OCI-LY7 (cell line): ENCODE measurements around the gene DPEP3. TPM values are rescaled to one million over a fixed set of nuclear protein-coding genes. Genes with fewer than 3 reads are reported as not detected.

Source experiments
- BruUV-seq: library from RNA; stranded (reverse); fragments of 400-500 nt; replicated peaks from 2 replicates; lab custom pipeline; 2021; lab: Mats Ljungman, UMichigan
- CTCF ChIA-PET: fragments of 300-600 bp; sonication (Branson Sonifier 250); formaldehyde crosslinking; loops from one replicate; lab custom pipeline; 2022; ENCODE audit warnings: antibody characterized with exemption; ENCODE audit not compliant: unreplicated experiment; lab: Charles Lee
- POLR2A ChIA-PET: fragments of 300-600 bp; sonication (Branson Sonifier 250); formaldehyde crosslinking; loops from one replicate; lab custom pipeline; 2022; ENCODE audit warnings: antibody characterized with exemption; lab: Charles Lee
- DNase-seq: peaks from one replicate; pipeline ENCODE4 v3.0.0-alpha.2; 2015; ENCODE audit warnings: low spot score
- H2AFZ ChIP-seq: fragments of 200-600 bp; sonication (generic), shearing (Covaris generic); 2 replicates; pipeline ENCODE4 v1.6.1; 2014; ENCODE audit warnings: mild to moderate bottlenecking, antibody characterized with exemption, low read length, moderate library complexity
- H3K27ac ChIP-seq: fragments of 200-600 bp; sonication (generic); 2 replicates; pipeline ENCODE4 v1.5.1; 2014; ENCODE audit warnings: mixed run types, low read depth, mild to moderate bottlenecking, moderate library complexity, low read length, inconsistent platforms; ENCODE audit not compliant: poor library complexity, severe bottlenecking
- H3K36me3 ChIP-seq: fragments of 200-600 bp; sonication (generic); 2 replicates; pipeline ENCODE4 v1.6.1; 2014; ENCODE audit warnings: mild to moderate bottlenecking, antibody characterized with exemption, low read length, moderate library complexity, mixed read lengths; ENCODE audit not compliant: insufficient read depth
- H3K4me1 ChIP-seq: fragments of 200-600 bp; sonication (generic); 2 replicates; pipeline ENCODE4 v1.5.1; 2014; ENCODE audit warnings: mild to moderate bottlenecking, low read length; ENCODE audit not compliant: insufficient read depth, poor library complexity, severe bottlenecking
- H3K4me2 ChIP-seq: fragments of 200-600 bp; sonication (generic); 2 replicates; pipeline ENCODE4 v1.6.1; 2014; ENCODE audit warnings: mild to moderate bottlenecking, low read length
- H3K4me3 ChIP-seq: fragments of 200-600 bp; sonication (generic); 2 replicates; pipeline ENCODE4 v1.5.1; 2014; ENCODE audit warnings: mild to moderate bottlenecking, low read depth, low read length; ENCODE audit not compliant: poor library complexity, severe bottlenecking
- H3K79me2 ChIP-seq: fragments of 200-600 bp; sonication (generic); 2 replicates; pipeline ENCODE4 v1.6.1; 2016; ENCODE audit warnings: low read depth, mild to moderate bottlenecking, low read length, moderate library complexity, mixed read lengths; ENCODE audit not compliant: insufficient read depth
- H3K9me2 ChIP-seq: fragments of 200-600 bp; sonication (generic); 2 replicates; pipeline ENCODE4 v1.6.1; 2016; ENCODE audit warnings: mild to moderate bottlenecking, low read length, mixed read lengths; ENCODE audit not compliant: insufficient read depth
- H3K9me3 ChIP-seq: fragments of 200-600 bp; sonication (generic); 2 replicates; pipeline ENCODE4 v1.6.1; 2014; ENCODE audit warnings: mild to moderate bottlenecking, mixed run types, low read length, mixed read lengths
- H4K20me1 ChIP-seq: fragments of 200-600 bp; sonication (generic); 2 replicates; pipeline ENCODE4 v1.6.1; 2014; ENCODE audit warnings: mild to moderate bottlenecking, antibody characterized with exemption, low read length, moderate library complexity, mixed read lengths; ENCODE audit not compliant: insufficient read depth
- EZH2phosphoT487 ChIP-seq: fragments of 200-600 bp; sonication (generic); IDR thresholded peaks from 2 replicates; pipeline ENCODE4 v1.6.1; 2018; ENCODE audit warnings: low read depth, borderline replicate concordance, mild to moderate bottlenecking, mixed run types, antibody characterized with exemption, low read length, moderate library complexity, mixed read lengths
- intact Hi-C: fragments of 100-400 bp; cut with micrococcal nuclease; formaldehyde crosslinking; loops from one replicate; pipeline ENCODE4 v1.10.0; 2022; ENCODE audit not compliant: unreplicated experiment
- total RNA-seq, 2 experiments: library from RNA; depleted of rRNA in 1 of 2; stranded (reverse); fragments of >200 nt in 1 of 2; shearing (Covaris generic) in 1 of 2; gene quantifications; 2 replicates each; pipeline ENCODE4 v1.2.3, GENCODE V29; 2014 to 2022
- TF ChIP-seq, protein P1 (sequence below): fragments of 200-600 bp; sonication (generic); conservative IDR thresholded peaks from 2 replicates; pipeline ENCODE4 v1.5.1; 2014; ENCODE audit warnings: mild to moderate bottlenecking, antibody characterized with exemption, low read length, moderate library complexity, mixed read lengths

Gene DPEP3
- total RNA-seq, 2 experiments from 2014 or later: not detected

DNA sequence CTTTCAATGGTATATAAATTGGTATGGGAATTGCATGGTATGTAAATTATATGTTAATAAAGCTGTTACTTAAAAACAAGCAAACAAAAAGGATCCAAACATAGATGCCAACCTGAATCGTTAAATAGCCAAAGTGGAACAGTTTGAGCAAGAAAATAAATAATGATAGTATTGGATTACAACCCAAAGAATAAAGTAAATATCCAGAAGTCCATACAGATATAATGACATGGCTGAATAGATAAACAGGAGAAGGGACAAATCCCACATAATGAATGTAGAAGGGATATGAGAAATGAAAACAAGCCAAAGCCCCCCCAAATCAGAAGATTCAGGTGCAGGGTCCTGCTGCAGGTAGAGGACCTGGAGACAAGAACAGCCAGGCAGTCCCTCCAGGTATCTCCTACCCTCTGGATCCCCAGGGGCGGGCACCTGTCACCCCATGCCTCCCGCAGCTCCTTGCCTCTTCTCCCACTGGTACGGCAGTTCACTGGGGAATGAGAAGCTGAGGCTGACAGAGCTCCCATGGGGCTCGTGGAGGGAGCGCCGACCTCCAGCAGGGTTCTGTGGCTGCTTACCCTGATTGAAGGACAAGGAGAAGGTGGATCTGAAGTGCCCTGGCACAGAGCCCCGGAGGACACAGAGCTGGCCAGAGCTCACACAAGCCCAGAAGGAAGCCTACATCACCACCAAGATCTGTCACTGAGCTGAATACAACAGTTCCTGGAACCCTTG is 26.5 kb downstream of the DPEP3 start:
- intact Hi-C loops: no loop called here
- Histone ChIP-seq H3K4me1 (no peaks in the 10 kb centered on the region), H3K79me2 (no peaks in the 10 kb centered on the region), H3K9me3 (no peaks in the 10 kb centered on the region), H3K27ac (no peak overlapping the region), H2AFZ (no peak overlapping the region), H3K9me2 (no peaks in the 10 kb centered on the region), H3K4me2 (no peak overlapping the region), H3K4me3 (no peak overlapping the region), H3K36me3 (no peaks in the 10 kb centered on the region), H4K20me1 (no peaks in the 10 kb centered on the region)
- no peak for DNase-seq
- CTCF ChIA-PET: no interaction called here
- TF ChIP-seq, protein P1, sequence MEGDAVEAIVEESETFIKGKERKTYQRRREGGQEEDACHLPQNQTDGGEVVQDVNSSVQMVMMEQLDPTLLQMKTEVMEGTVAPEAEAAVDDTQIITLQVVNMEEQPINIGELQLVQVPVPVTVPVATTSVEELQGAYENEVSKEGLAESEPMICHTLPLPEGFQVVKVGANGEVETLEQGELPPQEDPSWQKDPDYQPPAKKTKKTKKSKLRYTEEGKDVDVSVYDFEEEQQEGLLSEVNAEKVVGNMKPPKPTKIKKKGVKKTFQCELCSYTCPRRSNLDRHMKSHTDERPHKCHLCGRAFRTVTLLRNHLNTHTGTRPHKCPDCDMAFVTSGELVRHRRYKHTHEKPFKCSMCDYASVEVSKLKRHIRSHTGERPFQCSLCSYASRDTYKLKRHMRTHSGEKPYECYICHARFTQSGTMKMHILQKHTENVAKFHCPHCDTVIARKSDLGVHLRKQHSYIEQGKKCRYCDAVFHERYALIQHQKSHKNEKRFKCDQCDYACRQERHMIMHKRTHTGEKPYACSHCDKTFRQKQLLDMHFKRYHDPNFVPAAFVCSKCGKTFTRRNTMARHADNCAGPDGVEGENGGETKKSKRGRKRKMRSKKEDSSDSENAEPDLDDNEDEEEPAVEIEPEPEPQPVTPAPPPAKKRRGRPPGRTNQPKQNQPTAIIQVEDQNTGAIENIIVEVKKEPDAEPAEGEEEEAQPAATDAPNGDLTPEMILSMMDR: no peak
- no peak for TF ChIP-seq EZH2phosphoT487
- POLR2A ChIA-PET: no interaction called here
- no TSS peak for BruUV-seq

DNA sequence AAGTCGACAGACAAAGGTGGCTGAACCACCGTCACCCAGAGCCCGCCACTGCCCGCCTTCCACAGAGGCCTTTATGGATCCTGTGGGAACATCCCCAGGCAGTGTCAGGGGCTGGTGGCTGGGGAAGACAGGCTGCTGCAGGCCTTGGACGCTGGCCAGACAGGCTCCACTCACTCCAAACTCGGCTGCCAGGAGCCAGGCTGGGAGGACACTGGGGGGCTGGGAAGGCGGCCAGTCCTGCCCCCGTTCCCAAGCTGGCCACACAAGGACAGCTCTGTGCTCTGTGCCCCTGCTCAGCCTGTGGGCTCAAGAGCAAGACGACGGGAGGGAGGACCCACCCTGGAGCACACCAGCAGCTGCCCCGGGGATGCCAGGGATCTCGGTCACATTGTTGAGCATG is 28.8 kb downstream of the DPEP3 start:
- H3K79me2 ChIP-seq: no peaks in the 10 kb centered on the region
- H3K4me2 ChIP-seq: no peak overlapping the region
- TF ChIP-seq, protein P1: no peak
- no peak for TF ChIP-seq EZH2phosphoT487
- BruUV-seq: no TSS peak
- H3K27ac ChIP-seq: no peak overlapping the region
- intact Hi-C loops: no loop called here
- CTCF ChIA-PET: no interaction called here
- H4K20me1 ChIP-seq: no peaks in the 10 kb centered on the region
- no peak overlapping the region for H3K4me3 ChIP-seq
- no peak for DNase-seq
- no peaks in the 10 kb centered on the region for H3K36me3 ChIP-seq
- POLR2A ChIA-PET: no interaction called here
- no peaks in the 10 kb centered on the region for H3K4me1 ChIP-seq
- no peak overlapping the region for H2AFZ ChIP-seq
- no peaks in the 10 kb centered on the region for H3K9me2 ChIP-seq
- no peaks in the 10 kb centered on the region for H3K9me3 ChIP-seq

DNA sequence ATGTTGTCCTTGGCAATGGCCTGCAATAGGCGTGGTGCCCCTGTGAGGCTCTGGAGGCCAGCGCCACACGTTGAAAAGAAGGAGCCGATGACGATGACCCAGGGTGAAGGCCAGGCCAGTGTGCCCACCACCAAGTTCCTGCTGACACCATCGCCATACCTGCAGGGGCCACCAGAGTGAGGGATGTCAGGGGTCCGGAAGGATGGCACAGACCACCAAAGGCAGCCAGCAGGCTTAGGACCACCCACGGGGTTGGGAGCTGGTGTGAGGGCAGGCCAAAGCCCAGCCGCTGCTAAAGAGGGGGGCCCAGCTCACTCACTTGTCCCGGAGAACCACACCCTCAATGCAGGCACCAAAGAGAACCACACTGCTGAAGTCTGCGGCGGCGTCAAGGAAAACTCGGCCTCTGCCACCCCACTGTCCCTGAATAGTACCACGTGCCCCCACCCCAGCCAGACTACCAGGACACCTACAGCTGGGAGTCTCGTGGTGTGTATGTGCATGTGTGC is 29.9 kb downstream of the DPEP3 start:
- H3K4me1 ChIP-seq: no peaks in the 10 kb centered on the region
- no peaks in the 10 kb centered on the region for H3K36me3 ChIP-seq
- no TSS peak for BruUV-seq
- H3K79me2 ChIP-seq: no peaks in the 10 kb centered on the region
- no peaks in the 10 kb centered on the region for H3K9me3 ChIP-seq
- H2AFZ ChIP-seq: no peak overlapping the region
- no peak overlapping the region for H3K27ac ChIP-seq
- ChIA-PET POLR2A (no interaction called here), CTCF (no interaction called here)
- no peak overlapping the region for H3K4me3 ChIP-seq
- H3K4me2 ChIP-seq: no peak overlapping the region
- no peaks in the 10 kb centered on the region for H4K20me1 ChIP-seq
- TF ChIP-seq, protein P1: no peak
- TF ChIP-seq EZH2phosphoT487: no peak
- no peak for DNase-seq
- intact Hi-C loops: no loop called here
- H3K9me2 ChIP-seq: no peaks in the 10 kb centered on the region
